HG03457 (cell line): ENCODE measurements around the gene CYREN.
A peak's percentile ranks its signal among the peaks of the same experiment; 100 is the strongest.
"Not testable (repeated sequence)": the region's sequence is repeated elsewhere in the genome, so short reads cannot be mapped to it uniquely, and the experiment has no call there.

Experiments
- ATAC-seq: cut with Tn5 transposase; IDR thresholded peaks from one replicate; pipeline ENCODE4 v1.9.1; 2021; ENCODE audit warnings: moderate number of reproducible peaks; ENCODE audit not compliant: unreplicated experiment

The CYREN gene

DNA sequence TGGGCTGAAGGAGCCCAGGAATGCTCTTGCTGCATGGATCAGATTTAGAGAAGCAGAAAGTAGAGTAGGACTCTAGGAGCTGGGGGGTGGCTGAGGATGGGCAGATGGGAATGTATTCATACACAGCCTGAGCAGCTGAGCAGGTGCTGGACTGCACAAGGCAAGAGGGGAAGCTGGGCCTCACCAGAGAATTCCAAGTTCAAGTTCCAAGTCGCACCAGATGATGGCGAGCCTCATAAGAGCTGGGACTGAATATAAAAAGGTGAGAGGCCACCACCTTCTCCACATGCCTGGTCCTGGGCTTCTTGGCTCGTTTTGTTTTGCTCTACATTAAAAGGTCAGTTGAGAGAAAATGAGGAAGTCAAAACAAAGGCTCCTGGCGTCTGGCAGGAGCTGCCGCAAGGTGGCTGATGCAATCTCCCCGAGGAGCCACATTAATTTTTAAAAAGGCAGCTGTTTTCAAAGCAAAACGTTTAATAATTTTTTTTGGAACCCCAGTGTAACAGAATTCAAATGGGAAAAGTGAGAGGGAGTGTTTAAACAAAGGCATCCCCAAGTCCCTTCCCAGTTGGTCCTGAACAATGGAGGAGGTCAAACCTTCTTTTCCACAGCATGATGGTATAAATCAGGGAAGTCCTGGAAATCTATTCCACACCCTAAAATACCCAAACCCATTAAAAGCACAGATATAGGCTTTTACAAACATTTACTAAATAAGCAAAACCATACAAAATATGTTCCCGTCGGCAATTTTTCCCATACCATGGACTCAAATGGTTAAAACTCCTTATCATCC, 9.5 kb downstream of the CYREN start:
- ATAC-seq = no peak

GRCh38 chr7:135160098-135160857, 10.2 kb downstream of the CYREN start:
- ATAC-seq = no peak

GRCh38 chr7:135159359-135160085, 11.0 kb downstream of the CYREN start:
- ATAC-seq = no peak

DNA sequence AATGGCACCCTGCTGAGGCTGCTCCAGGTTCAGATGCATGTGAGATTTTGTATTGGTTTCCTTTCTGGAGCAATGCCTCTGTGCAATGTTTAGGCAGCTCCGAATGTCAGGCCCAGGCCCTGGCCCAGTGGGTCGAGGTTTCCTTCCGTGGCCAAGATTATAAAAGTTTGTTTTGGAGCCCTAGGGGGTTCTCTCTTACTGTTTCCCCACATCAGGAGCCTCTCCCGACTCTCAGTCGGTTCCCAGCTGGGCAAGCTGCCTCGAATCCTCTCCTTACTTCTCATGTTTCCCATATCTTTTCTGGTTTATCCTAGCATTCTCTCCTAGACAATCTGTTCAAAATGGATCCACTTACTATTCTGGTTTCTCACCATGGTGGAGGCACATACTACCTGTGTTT, 11.6 kb downstream of the CYREN start:
- ATAC-seq = no peak

DNA sequence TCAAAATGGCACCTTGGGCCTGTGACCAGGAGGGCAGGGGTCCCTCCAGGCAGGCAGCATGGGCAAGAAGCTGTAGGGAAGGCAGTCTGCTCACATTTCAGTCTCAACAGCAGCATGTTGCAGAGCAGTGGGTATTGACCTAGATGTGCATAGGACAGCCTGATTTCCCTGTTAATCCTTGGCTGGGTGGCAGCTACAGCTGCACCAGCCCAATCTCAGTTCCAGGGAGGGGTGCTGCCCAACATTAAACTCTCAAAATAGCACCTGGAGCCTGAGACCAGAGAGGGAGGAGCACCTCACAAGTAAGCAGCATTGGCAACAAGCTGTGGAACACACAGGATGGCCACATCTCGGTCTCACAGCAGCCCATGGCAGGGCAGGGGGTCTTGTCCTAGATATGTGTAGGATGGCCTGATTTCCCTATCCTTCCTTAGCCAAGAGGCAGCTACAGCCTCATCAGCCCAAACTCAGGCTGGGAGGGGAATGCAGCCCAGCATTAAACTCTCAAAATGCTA, 12.3 kb downstream of the CYREN start:
- ATAC-seq = no peak

- ATAC-seq = no peak
Observed at GRCh38 chr7:135156290-135156689, 14.2 kb downstream of the CYREN start.

DNA sequence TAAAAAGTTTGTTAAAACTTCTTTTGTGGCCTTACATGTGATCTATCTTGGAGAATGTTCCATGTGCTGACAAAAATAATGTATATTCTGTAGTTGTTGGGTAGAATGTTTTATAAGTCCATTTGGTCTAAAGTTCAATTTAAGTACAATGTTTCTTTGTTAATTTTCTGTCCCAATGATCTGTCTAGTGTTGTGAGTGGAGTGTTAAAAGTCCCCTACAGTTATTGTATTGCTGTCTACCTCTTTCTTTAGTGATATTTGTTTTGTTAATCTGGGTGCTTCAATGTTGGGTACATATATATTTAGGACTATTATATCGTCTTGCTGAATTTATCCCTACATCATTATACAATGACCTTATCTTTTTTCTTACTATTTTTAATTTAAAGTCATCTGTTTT, 15.8 kb downstream of the CYREN start:
- ATAC-seq = no peak

DNA sequence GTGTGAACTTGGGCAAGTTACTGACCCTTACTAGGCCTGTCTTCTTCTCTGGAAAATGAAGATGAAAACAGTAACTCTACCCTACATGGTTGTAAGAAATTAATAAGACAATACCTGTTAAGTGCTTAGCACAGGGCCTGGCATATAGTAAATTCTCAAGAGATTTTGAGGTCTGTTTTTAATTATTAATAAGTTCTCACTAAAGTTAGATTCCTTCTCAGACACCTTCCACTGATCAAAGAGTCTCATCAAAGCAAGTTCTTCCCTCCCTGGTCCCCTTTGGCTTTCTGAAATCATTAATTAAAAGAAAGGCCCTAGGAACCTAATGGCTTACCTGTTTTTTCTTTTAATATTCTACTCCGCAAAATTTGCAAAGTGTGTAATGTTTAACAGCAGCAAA, 18.1 kb downstream of the CYREN start:
- ATAC-seq = no peak

GRCh38 chr7:135151533-135151932, 19.0 kb downstream of the CYREN start:
- no peak for ATAC-seq

- no peak for ATAC-seq
Observed at GRCh38 chr7:135151132-135151531, 19.4 kb downstream of the CYREN start.

- ATAC-seq = no peak
Observed at GRCh38 chr7:135150072-135150782, 20.3 kb downstream of the CYREN start.

DNA sequence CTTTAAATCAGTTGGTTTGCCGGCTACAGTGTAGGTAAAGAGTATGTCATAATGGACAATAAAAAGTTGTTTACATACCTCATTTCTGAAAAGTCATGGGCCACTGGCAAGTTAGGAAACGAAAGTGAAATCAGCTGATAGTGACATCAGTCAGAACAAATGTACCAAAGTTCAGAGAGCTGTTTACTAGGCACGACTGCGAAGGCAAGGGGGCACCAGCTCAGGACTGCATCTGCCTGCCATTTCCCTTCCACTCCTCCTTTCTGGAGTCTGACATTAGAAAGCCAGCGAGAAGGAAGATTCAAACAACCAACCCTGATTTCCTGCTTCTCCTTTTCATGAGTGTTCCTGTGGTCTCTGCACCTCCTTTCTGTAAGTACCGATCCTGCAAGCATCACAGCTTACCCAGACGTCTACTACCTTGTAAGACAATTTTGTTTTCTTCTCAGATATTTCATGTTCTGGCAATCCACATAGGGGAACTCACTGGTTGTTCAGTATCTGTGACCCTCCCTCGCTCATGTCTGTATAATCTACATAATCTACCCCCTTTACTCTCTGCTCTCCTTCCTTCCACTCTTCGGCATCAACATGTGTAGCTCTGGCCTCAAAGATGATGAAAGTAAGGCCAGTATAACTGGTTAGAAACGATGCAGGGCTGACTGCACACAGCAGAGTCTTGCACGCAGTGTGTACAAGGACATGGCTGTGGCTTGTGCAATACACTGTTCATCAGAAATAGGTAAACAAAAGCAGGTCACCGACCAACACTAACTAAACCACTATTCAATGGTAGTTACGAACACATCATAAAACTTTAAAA, 22.4 kb downstream of the CYREN start, which contains the start of gene TMEM140:
TSS of gene TMEM140 (plus strand) at position 174 of the 823 bp plus-strand sequence. CDS start 16,370 bp downstream, outside the sequence.
- peak; percentile 44 for ATAC-seq

DNA sequence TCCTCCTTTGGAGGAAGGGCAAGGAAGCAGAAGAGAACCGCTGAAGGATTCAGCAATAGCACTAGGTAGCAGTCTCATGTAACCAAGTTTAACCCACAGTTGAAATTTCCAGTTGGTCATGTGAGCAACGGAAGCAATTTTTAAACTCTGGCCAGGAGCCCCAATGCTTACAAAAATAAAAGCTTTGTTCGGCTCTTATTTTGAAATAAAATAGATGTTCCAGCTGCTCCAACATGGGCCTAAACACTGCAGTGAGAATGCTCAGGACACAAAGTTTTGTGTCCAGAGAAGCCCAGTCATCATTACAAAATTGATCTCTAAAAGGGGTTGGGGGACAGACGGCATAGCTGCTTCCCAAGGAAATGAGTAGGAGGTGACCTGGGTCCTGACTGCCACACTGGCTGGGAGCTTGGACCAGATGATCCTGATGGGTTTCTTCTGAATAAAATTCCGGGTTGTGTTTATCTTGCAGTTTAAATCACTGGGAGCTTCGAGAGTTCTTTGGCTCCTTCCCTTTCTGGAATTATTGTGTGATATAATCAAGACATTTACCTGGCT, 23.1 kb downstream of the CYREN start:
- peak; percentile 1 for ATAC-seq

DNA sequence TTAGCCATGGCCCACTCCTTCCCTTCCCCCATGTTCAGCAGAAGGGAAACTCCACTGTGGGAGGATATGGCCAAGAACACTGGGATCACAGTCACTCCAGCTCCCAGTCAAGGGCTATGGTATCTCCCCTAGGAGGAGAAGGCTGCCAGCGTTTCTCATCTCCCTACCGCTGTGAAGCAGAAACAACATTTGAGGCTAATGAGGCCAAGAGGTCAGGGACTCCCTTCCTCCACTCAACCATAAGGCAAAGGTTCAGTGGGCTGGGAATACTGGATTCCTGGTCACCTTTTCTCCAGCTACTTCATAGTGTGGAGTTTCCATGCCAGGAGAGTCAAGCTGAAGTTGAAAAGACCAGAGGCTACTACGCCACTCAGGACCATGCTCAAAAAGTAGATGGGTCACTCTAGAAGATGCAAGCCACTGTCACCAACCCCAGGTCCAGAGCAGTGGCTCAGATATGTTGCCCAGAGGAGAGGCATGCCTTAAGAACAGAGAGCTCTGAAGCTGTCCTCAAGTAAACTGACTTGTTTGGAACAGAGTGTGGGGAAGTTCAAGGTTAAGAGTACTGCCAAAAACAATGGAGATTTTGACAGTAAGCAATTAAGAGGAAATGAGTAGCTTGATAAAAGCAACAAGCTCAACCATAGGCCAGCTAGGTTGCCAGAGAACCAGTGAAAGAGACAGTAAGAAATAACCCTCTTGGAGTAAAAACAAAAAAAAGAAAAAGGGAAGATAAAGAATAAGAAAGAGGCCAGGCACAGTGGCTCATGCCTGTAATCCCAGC, 26.4 kb downstream of the CYREN start:
- no peak for ATAC-seq

GRCh38 chr7:135129579-135129978, 40.9 kb downstream of the CYREN start:
- ATAC-seq = no peak

- ATAC-seq = no peak
Observed at GRCh38 chr7:135128931-135129330, 41.6 kb downstream of the CYREN start.

GRCh38 chr7:135124631-135125030, 45.9 kb downstream of the CYREN start:
- not testable (repeated sequence) for ATAC-seq

DNA sequence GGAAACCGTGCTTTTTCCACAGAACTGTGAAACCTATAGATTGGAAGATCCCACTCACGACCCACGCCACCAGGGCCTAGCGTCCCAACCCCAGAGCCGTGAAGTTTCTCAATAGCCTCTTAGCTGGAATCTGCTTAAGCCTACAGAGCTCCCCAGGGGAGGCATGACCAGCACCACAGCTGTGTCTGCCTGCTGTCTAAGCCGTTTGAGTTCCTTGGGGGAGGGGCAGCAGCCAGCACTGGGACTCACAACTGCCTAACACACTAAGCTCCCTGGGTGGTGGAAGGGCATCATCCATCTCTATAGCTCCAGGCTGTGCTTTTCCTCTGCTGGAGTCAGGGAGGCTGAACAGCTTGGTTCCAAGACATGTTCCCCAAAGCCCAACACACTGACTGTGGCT, 48.6 kb downstream of the CYREN start:
- ATAC-seq = no peak

DNA sequence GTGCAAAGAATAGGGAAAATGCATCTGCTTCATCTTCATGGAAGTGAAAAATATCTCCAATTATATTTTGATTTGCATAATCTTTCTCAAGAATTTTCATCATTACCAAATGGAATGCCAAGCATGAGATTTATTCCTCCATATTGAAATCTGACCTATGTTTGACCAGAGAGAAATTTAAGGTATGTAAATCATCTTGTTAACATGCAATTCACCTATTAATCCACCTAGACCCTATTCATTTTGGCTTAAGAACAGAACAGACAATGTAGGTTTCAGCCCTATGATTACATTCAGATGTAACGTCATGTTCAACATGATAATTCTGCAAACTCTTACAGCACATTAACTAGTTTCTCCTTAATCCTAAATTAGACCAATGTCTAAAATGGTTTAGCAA, 53.4 kb downstream of the CYREN start:
- ATAC-seq = no peak
